ENCODE data around the gene PHYKPL.

The PHYKPL gene

GRCh38 chr5:178232124-178232919, at the start of gene PHYKPL:
Gene PHYKPL, minus strand, starts transcription at chr5:178232802. Its CDS starts 252 bp downstream, at chr5:178232550.
- DNase-seq (ENCODE audit: low read depth, low spot score): peak; percentile 30

- DNase-seq (ENCODE audit: low read depth, low spot score): no peak
Observed at GRCh38 chr5:178282391-178282790, 49.8 kb upstream of the PHYKPL start.

- no peak for DNase-seq (ENCODE audit: low read depth, low spot score)
Observed at GRCh38 chr5:178281331-178281730, 48.7 kb upstream of the PHYKPL start.

- no peak for DNase-seq (ENCODE audit: low read depth, low spot score)
Observed at GRCh38 chr5:178280631-178281030, 48.0 kb upstream of the PHYKPL start.

- no peak for DNase-seq (ENCODE audit: low read depth, low spot score)
Observed at GRCh38 chr5:178279723-178280438, 47.3 kb upstream of the PHYKPL start.

GRCh38 chr5:178279026-178279722, 46.6 kb upstream of the PHYKPL start:
- DNase-seq (ENCODE audit: low read depth, low spot score): no peak

- no peak for DNase-seq (ENCODE audit: low read depth, low spot score)
Observed at GRCh38 chr5:178278358-178279023, 45.9 kb upstream of the PHYKPL start.

- DNase-seq (ENCODE audit: low read depth, low spot score): no peak
Observed at GRCh38 chr5:178277866-178278265, 45.3 kb upstream of the PHYKPL start.

- no peak for DNase-seq (ENCODE audit: low read depth, low spot score)
Observed at GRCh38 chr5:178277346-178277745, 44.7 kb upstream of the PHYKPL start.

- DNase-seq (ENCODE audit: low read depth, low spot score): no peak
Observed at GRCh38 chr5:178274781-178275537, 42.4 kb upstream of the PHYKPL start.

GRCh38 chr5:178273665-178274541, 41.3 kb upstream of the PHYKPL start:
- DNase-seq (ENCODE audit: low read depth, low spot score): no peak

GRCh38 chr5:178273041-178273440, 40.4 kb upstream of the PHYKPL start:
- DNase-seq (ENCODE audit: low read depth, low spot score): no peak

- no peak for DNase-seq (ENCODE audit: low read depth, low spot score)
Observed at GRCh38 chr5:178272591-178272990, 40.0 kb upstream of the PHYKPL start.

GRCh38 chr5:178271726-178272479, 39.3 kb upstream of the PHYKPL start:
- no peak for DNase-seq (ENCODE audit: low read depth, low spot score)

- no peak for DNase-seq (ENCODE audit: low read depth, low spot score)
Observed at GRCh38 chr5:178271231-178271630, 38.6 kb upstream of the PHYKPL start.

GRCh38 chr5:178269499-178269898, 36.9 kb upstream of the PHYKPL start:
- DNase-seq (ENCODE audit: low read depth, low spot score): no peak

GRCh38 chr5:178267876-178268275, 35.3 kb upstream of the PHYKPL start:
- DNase-seq (ENCODE audit: low read depth, low spot score): no peak

GRCh38 chr5:178267245-178267644, 34.6 kb upstream of the PHYKPL start:
- DNase-seq (ENCODE audit: low read depth, low spot score): no peak

GRCh38 chr5:178266581-178266980, 34.0 kb upstream of the PHYKPL start:
- no peak for DNase-seq (ENCODE audit: low read depth, low spot score)

All from activated CD4-positive, CD25-positive, alpha-beta regulatory T cell treated with anti-CD3 and anti-CD28 coated beads, Interleukin-2, amount 50 U/mL, for 16 hours (primary cell).